Activated naive CD8-positive, alpha-beta T cell treated with anti-CD3 and anti-CD28 coated beads, Interleukin-2, amount 50 U/mL, for 24 hours (primary cell): ENCODE measurements around the gene TRAF4.
A peak's percentile ranks its signal among the peaks of the same experiment; 100 is the strongest.

Experiments
- ATAC-seq: fragments of 150-1000 bp; cut with Tn5 transposase; one replicate; pipeline ENCODE4 v1.10.0; 2021
- DNase-seq: peaks from one replicate; pipeline ENCODE4 v3.0.0; 2021
- H3K27ac Mint-ChIP-seq: one replicate; pipeline ENCODE4 v1.8.0; 2021; ENCODE audit warnings: mild to moderate bottlenecking, mixed read lengths
- H3K27me3 Mint-ChIP-seq: one replicate; pipeline ENCODE4 v1.8.0; 2021; ENCODE audit warnings: mixed read lengths
- H3K36me3 Mint-ChIP-seq: one replicate; pipeline ENCODE4 v1.8.0; 2021; ENCODE audit warnings: low read depth, mixed read lengths
- H3K4me1 Mint-ChIP-seq: one replicate; pipeline ENCODE4 v1.8.0; 2021; ENCODE audit warnings: mixed read lengths
- H3K4me3 Mint-ChIP-seq: one replicate; pipeline ENCODE4 v1.8.0; 2021; ENCODE audit warnings: mild to moderate bottlenecking, moderate library complexity, mixed read lengths
- H3K9me3 Mint-ChIP-seq: one replicate; pipeline ENCODE4 v1.8.0; 2021; ENCODE audit warnings: mixed read lengths

The TRAF4 gene

DNA sequence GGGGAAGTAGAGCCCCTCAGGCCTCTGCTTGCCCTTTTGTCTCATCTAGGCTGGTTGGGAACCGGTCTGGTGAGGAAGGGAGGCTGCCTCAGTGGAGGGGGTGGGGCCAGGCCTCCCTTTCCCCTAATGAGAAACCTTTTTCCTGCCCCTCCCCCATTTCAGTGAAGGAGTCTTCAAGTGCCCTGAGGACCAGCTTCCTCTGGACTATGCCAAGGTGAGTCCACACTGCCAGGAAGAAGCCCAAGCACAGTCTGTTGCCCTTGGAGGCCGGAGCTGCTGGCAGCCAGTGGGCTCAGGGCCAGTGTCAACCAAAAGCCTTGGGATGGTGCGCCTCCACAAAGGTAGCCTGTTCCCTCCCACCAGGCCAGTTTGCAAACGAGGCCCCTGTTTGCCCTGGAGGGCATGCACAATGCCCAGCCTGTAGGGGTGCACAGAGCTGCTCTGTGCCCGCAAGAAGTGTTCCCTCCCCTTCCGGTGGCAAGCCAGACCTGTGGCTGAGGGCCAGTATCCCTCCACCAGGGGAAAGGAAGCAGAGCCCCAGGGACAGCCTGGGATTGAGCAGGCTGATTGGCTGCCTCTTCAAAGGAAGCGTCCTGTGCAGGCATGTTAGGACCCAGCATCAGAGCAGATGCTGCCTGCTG lies 3.4 kb downstream of the TRAF4 start:
- H3K36me3 Mint-ChIP-seq: peaks cover 41% of the 10 kb centered on the region
- ATAC-seq (no peak), DNase-seq (no peak)
- no peaks in the 10 kb centered on the region for H3K27me3 Mint-ChIP-seq
- H3K9me3 Mint-ChIP-seq: no peaks in the 10 kb centered on the region
- H3K27ac Mint-ChIP-seq: no peak overlapping the region
- no peak overlapping the region for H3K4me3 Mint-ChIP-seq
- H3K4me1 Mint-ChIP-seq: peaks cover 48% of the 10 kb centered on the region

DNA sequence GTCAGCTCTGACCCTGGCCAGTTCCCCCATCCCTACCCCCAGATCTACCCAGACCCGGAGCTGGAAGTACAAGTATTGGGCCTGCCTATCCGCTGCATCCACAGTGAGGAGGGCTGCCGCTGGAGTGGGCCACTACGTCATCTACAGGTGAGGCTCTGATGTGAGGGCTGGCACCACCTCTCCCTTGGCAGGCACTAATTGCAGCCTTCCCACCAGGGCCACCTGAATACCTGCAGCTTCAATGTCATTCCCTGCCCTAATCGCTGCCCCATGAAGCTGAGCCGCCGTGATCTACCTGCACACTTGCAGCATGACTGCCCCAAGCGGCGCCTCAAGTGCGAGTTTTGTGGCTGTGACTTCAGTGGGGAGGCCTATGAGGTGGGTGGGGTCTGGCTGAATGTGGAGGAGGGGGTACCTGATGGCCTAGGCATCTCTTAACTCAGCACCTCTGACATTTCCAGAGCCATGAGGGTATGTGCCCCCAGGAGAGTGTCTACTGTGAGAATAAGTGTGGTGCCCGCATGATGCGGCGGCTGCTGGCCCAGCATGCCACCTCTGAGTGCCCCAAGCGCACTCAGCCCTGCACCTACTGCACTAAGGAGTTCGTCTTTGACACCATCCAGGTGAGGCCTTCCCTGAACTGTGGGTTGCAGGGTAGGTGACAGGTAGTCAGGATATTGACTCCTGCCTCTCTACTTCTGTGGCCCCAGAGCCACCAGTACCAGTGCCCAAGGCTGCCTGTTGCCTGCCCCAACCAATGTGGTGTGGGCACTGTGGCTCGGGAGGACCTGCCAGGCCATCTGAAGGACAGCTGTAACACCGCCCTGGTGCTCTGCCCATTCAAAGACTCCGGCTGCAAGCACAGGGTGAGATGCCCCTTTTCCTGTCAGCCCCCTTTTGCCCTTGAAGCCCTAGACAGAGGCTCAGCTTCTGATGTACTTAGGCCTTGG lies 4.3 kb downstream of the TRAF4 start:
- no peak for ATAC-seq
- no peaks in the 10 kb centered on the region for H3K9me3 Mint-ChIP-seq
- no peak for DNase-seq
- H3K27ac Mint-ChIP-seq: no peak overlapping the region
- H3K27me3 Mint-ChIP-seq: no peaks in the 10 kb centered on the region
- H3K36me3 Mint-ChIP-seq: peaks cover 45% of the 10 kb centered on the region
- H3K4me1 Mint-ChIP-seq: peaks cover 44% of the 10 kb centered on the region
- H3K4me3 Mint-ChIP-seq: no peak overlapping the region

DNA sequence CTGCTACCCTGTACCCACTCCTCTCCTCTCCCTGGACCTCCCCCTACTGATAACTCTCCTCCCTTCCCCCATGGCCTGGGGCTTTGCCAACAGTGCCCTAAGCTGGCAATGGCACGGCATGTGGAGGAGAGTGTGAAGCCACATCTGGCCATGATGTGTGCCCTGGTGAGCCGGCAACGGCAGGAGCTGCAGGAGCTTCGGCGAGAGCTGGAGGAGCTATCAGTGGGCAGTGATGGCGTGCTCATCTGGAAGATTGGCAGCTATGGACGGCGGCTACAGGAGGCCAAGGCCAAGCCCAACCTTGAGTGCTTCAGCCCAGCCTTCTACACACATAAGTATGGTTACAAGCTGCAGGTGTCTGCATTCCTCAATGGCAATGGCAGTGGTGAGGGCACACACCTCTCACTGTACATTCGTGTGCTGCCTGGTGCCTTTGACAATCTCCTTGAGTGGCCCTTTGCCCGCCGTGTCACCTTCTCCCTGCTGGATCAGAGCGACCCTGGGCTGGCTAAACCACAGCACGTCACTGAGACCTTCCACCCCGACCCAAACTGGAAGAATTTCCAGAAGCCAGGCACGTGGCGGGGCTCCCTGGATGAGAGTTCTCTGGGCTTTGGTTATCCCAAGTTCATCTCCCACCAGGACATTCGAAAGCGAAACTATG lies 5.2 kb downstream of the TRAF4 start:
- H3K36me3 Mint-ChIP-seq: peaks cover 45% of the 10 kb centered on the region
- no peaks in the 10 kb centered on the region for H3K9me3 Mint-ChIP-seq
- ATAC-seq (no peak), DNase-seq (no peak)
- no peak overlapping the region for H3K4me3 Mint-ChIP-seq
- H3K4me1 Mint-ChIP-seq: peaks cover 42% of the 10 kb centered on the region
- peak overlapping the region; percentile 65 for H3K27ac Mint-ChIP-seq
- no peaks in the 10 kb centered on the region for H3K27me3 Mint-ChIP-seq

DNA sequence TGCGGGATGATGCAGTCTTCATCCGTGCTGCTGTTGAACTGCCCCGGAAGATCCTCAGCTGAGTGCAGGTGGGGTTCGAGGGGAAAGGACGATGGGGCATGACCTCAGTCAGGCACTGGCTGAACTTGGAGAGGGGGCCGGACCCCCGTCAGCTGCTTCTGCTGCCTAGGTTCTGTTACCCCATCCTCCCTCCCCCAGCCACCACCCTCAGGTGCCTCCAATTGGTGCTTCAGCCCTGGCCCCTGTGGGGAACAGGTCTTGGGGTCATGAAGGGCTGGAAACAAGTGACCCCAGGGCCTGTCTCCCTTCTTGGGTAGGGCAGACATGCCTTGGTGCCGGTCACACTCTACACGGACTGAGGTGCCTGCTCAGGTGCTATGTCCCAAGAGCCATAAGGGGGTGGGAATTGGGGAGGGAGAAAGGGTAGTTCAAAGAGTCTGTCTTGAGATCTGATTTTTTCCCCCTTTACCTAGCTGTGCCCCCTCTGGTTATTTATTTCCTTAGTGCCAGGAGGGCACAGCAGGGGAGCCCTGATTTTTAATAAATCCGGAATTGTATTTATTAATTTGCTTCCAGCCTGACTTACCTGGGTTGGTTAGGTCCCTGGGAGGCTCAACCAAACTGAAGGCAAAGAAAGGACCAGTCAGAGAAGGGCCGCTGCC lies 5.8 kb downstream of the TRAF4 start:
- Mint-ChIP-seq H3K4me3 (no peak overlapping the region), H3K4me1 (peaks cover 42% of the 10 kb centered on the region), H3K9me3 (no peaks in the 10 kb centered on the region), H3K27ac (peak overlapping the region; percentile 39), H3K27me3 (no peaks in the 10 kb centered on the region), H3K36me3 (peaks cover 46% of the 10 kb centered on the region)
- DNase-seq: no peak
- ATAC-seq: peak; percentile 9

DNA sequence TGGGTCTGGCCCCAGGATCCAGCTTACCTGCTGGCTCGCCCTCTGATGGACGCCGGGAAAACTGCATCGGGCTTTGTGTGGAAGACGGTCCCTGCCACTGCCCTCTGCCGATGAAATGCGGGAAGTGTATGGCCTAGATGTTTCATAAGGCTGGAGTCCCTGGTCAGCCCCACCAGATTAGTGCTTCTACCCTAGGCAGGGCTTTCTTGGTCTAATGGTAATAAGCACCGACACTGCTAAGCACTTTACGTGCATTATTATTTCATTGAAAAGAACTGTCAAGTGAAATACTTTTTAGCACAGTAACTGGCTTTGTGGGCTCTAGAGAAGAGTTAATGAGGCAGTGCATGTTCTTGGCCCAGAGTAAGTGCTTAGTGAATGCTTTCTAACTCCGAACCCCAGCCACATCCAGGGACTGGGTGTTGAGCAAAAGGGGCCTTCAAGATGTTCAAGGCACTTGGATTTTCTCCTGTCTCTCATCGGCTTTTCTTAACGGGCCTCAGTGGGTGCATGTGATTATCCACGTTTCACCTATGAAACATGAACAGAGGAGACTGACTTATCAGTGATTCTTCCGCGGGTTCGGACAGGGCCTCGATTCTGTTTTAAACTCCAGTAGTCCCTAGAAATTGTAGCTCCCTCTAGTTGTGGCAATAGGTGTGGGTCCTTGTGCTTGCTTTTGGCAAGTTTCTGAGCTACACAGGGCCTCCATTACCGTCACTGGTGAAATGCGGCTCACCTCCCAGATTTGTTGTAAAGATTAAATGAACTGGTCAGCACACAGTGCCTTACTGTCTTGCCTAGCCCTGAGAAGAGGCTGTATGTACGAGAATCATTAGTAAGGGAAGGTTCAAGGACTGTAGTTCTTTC lies 6.6 kb downstream of the TRAF4 start:
- peak; percentile 77 for ATAC-seq
- H3K27ac Mint-ChIP-seq: peak overlapping the region; percentile 39
- no peak overlapping the region for H3K4me3 Mint-ChIP-seq
- DNase-seq: peak; percentile 93
- H3K27me3 Mint-ChIP-seq: no peaks in the 10 kb centered on the region
- peaks cover 42% of the 10 kb centered on the region for H3K4me1 Mint-ChIP-seq
- H3K36me3 Mint-ChIP-seq: peaks cover 41% of the 10 kb centered on the region
- H3K9me3 Mint-ChIP-seq: no peaks in the 10 kb centered on the region

DNA sequence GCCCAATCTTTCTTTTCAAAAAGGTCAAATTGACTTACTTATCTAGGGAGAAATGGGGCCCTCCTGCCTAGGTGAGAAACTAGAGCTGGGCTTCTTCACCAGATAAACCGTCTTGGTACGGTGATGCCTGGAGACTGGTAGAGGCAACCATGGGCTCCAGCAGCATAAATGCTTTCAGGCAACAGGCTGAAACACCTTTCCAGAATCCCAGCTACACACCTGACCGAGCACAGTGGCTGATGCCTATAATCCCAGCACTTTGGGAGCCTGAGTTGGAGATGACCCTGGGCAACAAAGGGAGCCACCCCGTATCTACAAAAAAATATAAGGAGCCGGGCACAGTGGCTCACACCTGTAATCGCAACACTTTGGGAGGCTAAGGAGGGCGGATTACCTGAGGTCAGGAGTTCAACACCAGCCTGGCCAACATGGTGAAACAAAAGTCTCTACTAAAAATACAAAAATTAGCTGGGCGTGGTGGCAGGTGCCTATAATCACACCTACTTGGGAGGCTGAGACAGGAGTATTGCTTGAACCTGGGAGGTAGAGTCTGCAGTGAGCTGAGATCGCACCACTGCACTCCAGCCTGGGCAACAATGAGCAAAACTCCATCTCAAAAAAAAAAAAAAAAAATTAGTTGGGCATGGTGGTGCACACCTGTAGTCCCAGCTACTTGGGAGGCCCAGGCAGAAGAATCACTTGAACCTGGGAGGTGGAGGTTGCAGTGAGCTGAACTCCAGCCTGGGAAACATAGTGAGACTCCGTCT lies 8.0 kb downstream of the TRAF4 start:
- no peaks in the 10 kb centered on the region for H3K9me3 Mint-ChIP-seq
- H3K4me3 Mint-ChIP-seq: no peak overlapping the region
- H3K4me1 Mint-ChIP-seq: peaks cover 30% of the 10 kb centered on the region
- H3K36me3 Mint-ChIP-seq: peaks cover 41% of the 10 kb centered on the region
- no peaks in the 10 kb centered on the region for H3K27me3 Mint-ChIP-seq
- no peak for DNase-seq
- H3K27ac Mint-ChIP-seq: no peak overlapping the region
- no peak for ATAC-seq

DNA sequence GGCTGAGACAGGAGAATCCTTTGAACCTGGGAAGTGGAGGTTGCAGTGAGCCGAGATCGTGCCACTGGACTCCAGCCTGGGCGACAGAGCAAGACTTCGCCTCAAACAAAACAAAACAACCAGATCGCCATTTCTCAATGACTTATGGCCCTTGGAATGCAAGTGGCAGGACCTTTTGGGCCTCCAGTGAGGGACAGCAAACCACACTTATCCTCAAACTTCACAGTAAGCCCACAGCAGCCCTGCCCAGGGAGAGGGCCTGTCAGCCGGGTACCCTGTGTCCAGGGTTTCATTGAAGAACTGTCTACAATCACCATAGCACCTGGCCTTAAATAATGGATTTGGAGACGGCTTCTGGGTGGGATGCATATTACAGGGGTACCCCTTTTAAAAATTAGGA lies 11.7 kb downstream of the TRAF4 start:
- ATAC-seq: no peak
- Mint-ChIP-seq H3K4me1 (peaks cover 3% of the 10 kb centered on the region), H3K9me3 (no peaks in the 10 kb centered on the region), H3K4me3 (no peak overlapping the region), H3K27me3 (no peaks in the 10 kb centered on the region), H3K36me3 (peaks cover 21% of the 10 kb centered on the region), H3K27ac (no peak overlapping the region)
- no peak for DNase-seq

DNA sequence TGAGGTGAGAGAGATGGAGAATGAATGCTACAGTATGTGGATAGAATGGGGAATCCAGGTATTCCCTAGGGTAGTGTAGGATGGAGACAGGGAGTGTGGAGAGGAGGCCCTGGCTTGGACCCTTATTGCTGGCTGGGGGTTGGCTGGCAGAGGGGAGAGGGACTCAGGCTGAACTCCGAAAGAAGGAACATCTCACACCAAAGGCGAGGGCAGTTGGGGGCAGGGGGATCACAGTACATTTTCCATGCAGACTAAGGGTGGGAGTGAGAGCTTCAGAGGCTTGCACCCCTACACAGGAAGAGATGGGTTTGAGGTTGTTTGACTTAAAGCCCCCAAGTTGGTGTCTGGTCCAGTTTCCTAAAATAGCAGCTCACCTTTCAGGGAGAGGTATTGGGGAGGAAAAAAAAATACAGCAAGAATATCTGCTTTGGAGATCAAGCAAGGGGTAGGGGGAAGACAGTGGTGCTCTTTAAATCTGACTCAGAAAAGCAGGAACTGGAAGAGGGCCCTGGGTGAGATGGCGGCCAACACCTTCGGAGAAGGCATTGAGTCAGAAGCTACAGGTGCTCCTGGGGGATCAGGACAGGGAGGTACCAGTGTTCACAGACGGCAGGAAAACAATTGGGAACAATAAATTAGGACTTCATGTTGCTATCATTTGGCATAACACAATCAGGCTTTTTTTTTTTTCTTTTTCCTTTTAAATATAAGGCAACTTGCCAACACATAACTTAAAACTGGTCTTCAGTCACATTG lies 12.4 kb downstream of the TRAF4 start:
- Mint-ChIP-seq H3K27ac (peak overlapping the region; percentile 12), H3K4me3 (no peak overlapping the region), H3K27me3 (no peaks in the 10 kb centered on the region), H3K36me3 (peaks cover 18% of the 10 kb centered on the region), H3K4me1 (no peaks in the 10 kb centered on the region), H3K9me3 (no peaks in the 10 kb centered on the region)
- DNase-seq (no peak), ATAC-seq (no peak)

GRCh38 chr17:28758411-28759121 lies 14.8 kb downstream of the TRAF4 start:
- DNase-seq: no peak
- no peak for ATAC-seq
- Mint-ChIP-seq H3K4me1 (peaks cover 7% of the 10 kb centered on the region), H3K9me3 (no peaks in the 10 kb centered on the region), H3K4me3 (no peak overlapping the region), H3K27ac (no peak overlapping the region), H3K27me3 (no peaks in the 10 kb centered on the region), H3K36me3 (peaks cover 19% of the 10 kb centered on the region)

GRCh38 chr17:28759256-28759865 lies 15.6 kb downstream of the TRAF4 start:
- ATAC-seq (no peak), DNase-seq (no peak)
- no peak overlapping the region for H3K4me3 Mint-ChIP-seq
- no peak overlapping the region for H3K27ac Mint-ChIP-seq
- H3K27me3 Mint-ChIP-seq: no peaks in the 10 kb centered on the region
- peaks cover 11% of the 10 kb centered on the region for H3K4me1 Mint-ChIP-seq
- H3K9me3 Mint-ChIP-seq: no peaks in the 10 kb centered on the region
- peaks cover 21% of the 10 kb centered on the region for H3K36me3 Mint-ChIP-seq

GRCh38 chr17:28760601-28761562 lies 17.1 kb downstream of the TRAF4 start:
- H3K27me3 Mint-ChIP-seq: no peaks in the 10 kb centered on the region
- peaks cover 18% of the 10 kb centered on the region for H3K36me3 Mint-ChIP-seq
- H3K9me3 Mint-ChIP-seq: no peaks in the 10 kb centered on the region
- peaks cover 14% of the 10 kb centered on the region for H3K4me1 Mint-ChIP-seq
- no peak for DNase-seq
- H3K27ac Mint-ChIP-seq: no peak overlapping the region
- no peak overlapping the region for H3K4me3 Mint-ChIP-seq
- no peak for ATAC-seq
